Amniotic stem cell (primary cell): ENCODE data around the gene SLC7A9.

Experiments used
- DNase-seq: peaks from one replicate; lab custom pipeline; 2025; lab: John Stamatoyannopoulos, UW

The SLC7A9 gene

GRCh38 chr19:32828643-32829344, 40.8 kb downstream of the SLC7A9 start:
- DNase-seq = no peak

GRCh38 chr19:32828139-32828538, 41.4 kb downstream of the SLC7A9 start:
- DNase-seq = no peak

- DNase-seq = no peak
Measured at GRCh38 chr19:32824916-32825608, 44.5 kb downstream of the SLC7A9 start.

GRCh38 chr19:32824191-32824751, 45.3 kb downstream of the SLC7A9 start:
- no peak for DNase-seq

GRCh38 chr19:32823747-32824102, 45.8 kb downstream of the SLC7A9 start:
- DNase-seq = no peak

GRCh38 chr19:32822916-32823746, 46.4 kb downstream of the SLC7A9 start:
- no peak for DNase-seq

- no peak for DNase-seq
Measured at GRCh38 chr19:32819419-32820400, 49.9 kb downstream of the SLC7A9 start.

- no peak for DNase-seq
Measured at GRCh38 chr19:32818536-32818935, 51.0 kb downstream of the SLC7A9 start.

- DNase-seq = no peak
Measured at GRCh38 chr19:32817569-32818476, 51.7 kb downstream of the SLC7A9 start.

- no peak for DNase-seq
Measured at GRCh38 chr19:32816555-32817099, 52.9 kb downstream of the SLC7A9 start.

GRCh38 chr19:32814624-32815023, 54.9 kb downstream of the SLC7A9 start:
- no peak for DNase-seq

- no peak for DNase-seq
Measured at GRCh38 chr19:32813862-32814425, 55.6 kb downstream of the SLC7A9 start.

- DNase-seq = no peak
Measured at GRCh38 chr19:32812571-32812970, 57.0 kb downstream of the SLC7A9 start.

- DNase-seq = no peak
Measured at GRCh38 chr19:32812036-32812435, 57.5 kb downstream of the SLC7A9 start.

- DNase-seq = no peak
Measured at GRCh38 chr19:32811151-32811550, 58.4 kb downstream of the SLC7A9 start.

GRCh38 chr19:32810452-32810851, 59.1 kb downstream of the SLC7A9 start:
- DNase-seq = no peak

- DNase-seq = no peak
Measured at GRCh38 chr19:32809754-32810153, 59.8 kb downstream of the SLC7A9 start.

GRCh38 chr19:32809254-32809653, 60.3 kb downstream of the SLC7A9 start:
- no peak for DNase-seq

GRCh38 chr19:32808236-32808635, 61.3 kb downstream of the SLC7A9 start:
- DNase-seq = no peak

- DNase-seq = no peak
Measured at GRCh38 chr19:32802840-32803239, 66.7 kb downstream of the SLC7A9 start.
